GM23338 (cell line): Measurements from ENCODE around the gene KRTAP5-4. TPM values are rescaled to one million over a fixed set of nuclear protein-coding genes. Genes with fewer than 3 reads are reported as not detected.
A peak's percentile ranks its signal among the peaks of the same experiment; 100 is the strongest.

Experiments used
- ATAC-seq: fragments of 200-7000 bp; cut with Tn5 transposase; 3 replicates; pipeline ENCODE4 v1.9.1; 2020
- DNase-seq: peaks from one replicate; pipeline ENCODE4 v3.0.0-alpha.2; 2015; ENCODE audit warnings: low spot score
- H2AFZ ChIP-seq: fragments of 200-600 bp; sonication (generic); 2 replicates; pipeline ENCODE4 v1.8.0; 2016; ENCODE audit warnings: antibody characterized with exemption, mild to moderate bottlenecking, moderate library complexity
- H3F3A ChIP-seq: fragments of 200-600 bp; sonication (generic); replicated peaks from 2 replicates; pipeline ENCODE4 v1.8.0; 2017; ENCODE audit warnings: antibody characterized with exemption, mixed run types, low read depth
- H3K27ac ChIP-seq: fragments of 200-600 bp; sonication (generic); 2 replicates; pipeline ENCODE4 v1.6.1; 2016; ENCODE audit warnings: low read depth
- H3K27me3 ChIP-seq: fragments of 200-600 bp; sonication (generic); 2 replicates; pipeline ENCODE4 v1.8.0; 2016; ENCODE audit warnings: mild to moderate bottlenecking, mixed run types, moderate library complexity; ENCODE audit not compliant: insufficient read depth
- H3K36me3 ChIP-seq: fragments of 200-600 bp; sonication (generic); 2 replicates; pipeline ENCODE4 v1.8.0; 2016; ENCODE audit warnings: mild to moderate bottlenecking; ENCODE audit not compliant: insufficient read depth
- H3K4me1 ChIP-seq: fragments of 200-600 bp; sonication (generic); 2 replicates; pipeline ENCODE4 v1.8.0; 2016; ENCODE audit warnings: mild to moderate bottlenecking, moderate library complexity; ENCODE audit not compliant: insufficient read depth
- H3K4me2 ChIP-seq: fragments of 200-600 bp; sonication (generic); 2 replicates; pipeline ENCODE4 v1.7.1; 2017; ENCODE audit warnings: mixed run types
- H3K4me3 ChIP-seq: fragments of 200-600 bp; sonication (generic); 2 replicates; pipeline ENCODE4 v1.6.1; 2016; ENCODE audit warnings: mixed run types
- H3K79me2 ChIP-seq: fragments of 200-600 bp; sonication (generic); replicated peaks from 2 replicates; pipeline ENCODE4 v1.8.0; 2017; ENCODE audit warnings: mild to moderate bottlenecking; ENCODE audit not compliant: insufficient read depth
- H3K9me2 ChIP-seq: fragments of 200-600 bp; sonication (generic); 2 replicates; pipeline ENCODE4 v1.8.0; 2017; ENCODE audit not compliant: insufficient read depth
- H4K20me1 ChIP-seq: fragments of 200-600 bp; sonication (generic); replicated peaks from 2 replicates; pipeline ENCODE4 v1.8.0; 2017; ENCODE audit warnings: mild to moderate bottlenecking; ENCODE audit not compliant: insufficient read depth
- H3K27ac Mint-ChIP-seq: 2 replicates; pipeline ENCODE4 v1.8.0; 2020; ENCODE audit warnings: inconsistent platforms, mild to moderate bottlenecking, moderate library complexity, mixed read lengths
- H3K27me3 Mint-ChIP-seq: 3 replicates; pipeline ENCODE4 v1.8.0; 2022; ENCODE audit warnings: low read depth, mild to moderate bottlenecking, moderate library complexity, mixed read lengths, inconsistent platforms; ENCODE audit not compliant: insufficient read depth, poor library complexity
- H3K36me3 Mint-ChIP-seq: 3 replicates; pipeline ENCODE4 v1.8.0; 2021; ENCODE audit warnings: low read depth, mild to moderate bottlenecking, inconsistent platforms, moderate library complexity, mixed read lengths
- H3K4me1 Mint-ChIP-seq: 3 replicates; pipeline ENCODE4 v1.8.0; 2020; ENCODE audit warnings: mild to moderate bottlenecking, inconsistent platforms, mixed read lengths
- H3K4me3 Mint-ChIP-seq: 3 replicates; pipeline ENCODE4 v1.8.0; 2021; ENCODE audit warnings: moderate library complexity, mild to moderate bottlenecking, inconsistent platforms, mixed read lengths
- H3K9me3 Mint-ChIP-seq: 3 replicates; pipeline ENCODE4 v1.8.0; 2020; ENCODE audit warnings: moderate library complexity, mild to moderate bottlenecking, inconsistent platforms, mixed read lengths
- CREB1 ChIP-seq: fragments of 250-450 bp; sonication (Bioruptor Pico); IDR thresholded peaks from 2 replicates; pipeline ENCODE4 v1.5.0; 2020; ENCODE audit warnings: low read depth, mild to moderate bottlenecking, moderate library complexity
- CTCF ChIP-seq, 2 experiments: fragments of 200-600 bp in 1 of 2; sonication (generic) in 1 of 2; conservative IDR thresholded peaks; 2 replicates each; pipeline versions ENCODE4 v1.5.1 to v1.6.1; 2016 to 2017; ENCODE audit warnings: antibody characterized with exemption in 2 of 2, low read depth in 2 of 2, mild to moderate bottlenecking in 2 of 2, moderate library complexity in 1 of 2
- EZH2phosphoT487 ChIP-seq: fragments of 200-600 bp; sonication (generic); IDR thresholded peaks from one replicate; pipeline ENCODE4 v1.8.1; 2018; ENCODE audit warnings: antibody characterized with exemption; ENCODE audit not compliant: unreplicated experiment
- JUNB ChIP-seq: IDR thresholded peaks from one replicate; pipeline ENCODE4 v1.6.1; 2016; ENCODE audit warnings: antibody characterized with exemption; ENCODE audit not compliant: unreplicated experiment
- NANOG ChIP-seq: IDR thresholded peaks from 2 replicates; pipeline ENCODE4 v1.6.1; 2016; ENCODE audit warnings: antibody characterized with exemption, borderline replicate concordance
- POLR2AphosphoS5 ChIP-seq: IDR thresholded peaks from 2 replicates; pipeline ENCODE4 v1.6.1; 2016; ENCODE audit warnings: antibody characterized with exemption, low read depth
- ZNF114 ChIP-seq: fragments of 250-450 bp; sonication (Bioruptor Pico); IDR thresholded peaks from 2 replicates; pipeline ENCODE4 v1.5.0; 2020; ENCODE audit warnings: mild to moderate bottlenecking, moderate library complexity
- ZNF462 ChIP-seq: fragments of 250-450 bp; sonication (Bioruptor Pico); IDR thresholded peaks from 2 replicates; pipeline ENCODE4 v1.5.0; 2020; ENCODE audit warnings: mild to moderate bottlenecking, moderate library complexity
- polyA plus RNA-seq: library from polyadenylated mRNA; unstranded; fragments of >200 nt; fragmentation: Nextera tagmentation; extraction: Ambion mirVana; gene quantifications from 2 replicates; pipeline ENCODE4 v1.2.1, GENCODE V29; 2016
- total RNA-seq: library from RNA; depleted of rRNA; stranded (reverse); fragments of >200 nt; shearing (Covaris generic); gene quantifications from 2 replicates; pipeline ENCODE4 v1.2.3, GENCODE V29; 2014

Gene KRTAP5-4
- total and polyA plus RNA-seq, 2 experiments from 2014 or later, result not detected

- H3K27me3 ChIP-seq, result no peaks in the 10 kb centered on the region
- no peaks in the 10 kb centered on the region for H3K9me2 ChIP-seq
- no peak overlapping the region for H3K27ac ChIP-seq
- Mint-ChIP-seq H3K4me3 (no peak overlapping the region), H3K4me1 (peaks cover 5% of the 10 kb centered on the region; the same call in 2 of the 3 replicates), H3K36me3 (no peaks in the 10 kb centered on the region), H3K9me3 (no peaks in the 10 kb centered on the region), H3K27ac (no peak overlapping the region), H3K27me3 (peaks cover 12% of the 10 kb centered on the region)
- peak; percentile 96 for ATAC-seq
- H3K4me2 ChIP-seq, result no peak overlapping the region
- TF ChIP-seq ZNF462 (CRISPR knock-in tag), result no peak
- no peak for TF ChIP-seq JUNB
- no peak for TF ChIP-seq NANOG
- TF ChIP-seq EZH2phosphoT487, result no peak
- TF ChIP-seq POLR2AphosphoS5, result no peak
- no peak for TF ChIP-seq ZNF114 (CRISPR knock-in tag)
- TF ChIP-seq CREB1 (CRISPR knock-in tag), result no peak
- peak; percentile 86 to 91 for TF ChIP-seq CTCF (conservative IDR thresholded peaks at IDR 0.05; ENCODE audit: low read depth in 2 of 2)
- no peaks in the 10 kb centered on the region for H4K20me1 ChIP-seq
- DNase-seq, result peak; percentile 87
- no peak overlapping the region for H3K4me3 ChIP-seq
- H3F3A ChIP-seq, result no peaks in the 10 kb centered on the region
- H2AFZ ChIP-seq, result peak overlapping the region; percentile 86; the same call in 1 of the 2 replicates
- no peaks in the 10 kb centered on the region for H3K4me1 ChIP-seq
- H3K79me2 ChIP-seq, result no peaks in the 10 kb centered on the region
- no peaks in the 10 kb centered on the region for H3K36me3 ChIP-seq
These were observed 18.4 kb upstream of the KRTAP5-4 start for GRCh38 chr11:1640076-1640946.
